Measurements from ENCODE around the gene GBA2.
A peak's percentile ranks its signal among the peaks of the same experiment; 100 is the strongest.

DNA sequence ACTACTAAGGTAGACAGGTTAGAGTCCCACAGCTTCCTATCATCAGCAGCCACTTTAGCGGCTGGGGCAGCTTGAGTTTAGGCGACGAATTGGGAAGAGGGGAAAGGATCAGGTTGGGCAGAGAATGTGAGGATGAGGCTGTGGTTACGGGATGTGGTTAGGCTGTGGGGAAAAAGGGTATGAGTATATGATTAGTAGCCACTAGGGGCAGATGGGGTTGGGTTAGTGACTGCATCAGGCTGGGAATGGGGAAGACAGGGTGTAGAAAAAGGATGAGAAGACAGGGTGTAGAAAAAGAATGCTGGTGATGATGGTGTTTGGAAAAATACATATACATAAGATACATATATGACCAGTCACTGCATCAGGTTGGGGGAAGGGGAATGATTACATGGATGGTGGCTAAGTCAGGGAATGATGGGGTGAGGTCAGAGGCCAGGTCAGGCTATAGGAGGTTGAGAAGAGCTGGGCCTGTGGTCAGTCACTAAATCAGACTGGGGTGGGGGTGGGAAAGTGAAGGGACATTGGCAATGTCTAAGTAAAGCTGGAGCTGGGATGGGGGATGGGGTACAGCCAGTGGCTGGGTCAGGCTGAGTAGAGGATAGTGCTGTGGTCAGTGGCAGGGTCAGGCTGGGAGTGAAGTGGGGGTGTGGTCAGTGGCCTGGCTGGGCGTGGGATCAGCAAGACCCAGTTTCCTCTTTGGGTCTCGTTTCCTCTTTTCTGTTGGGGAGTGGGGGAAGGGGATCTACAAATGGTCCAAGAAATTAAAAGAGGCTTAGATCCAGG lies 19.1 kb downstream of the GBA2 start:
- TF ChIP-seq, protein P1, sequence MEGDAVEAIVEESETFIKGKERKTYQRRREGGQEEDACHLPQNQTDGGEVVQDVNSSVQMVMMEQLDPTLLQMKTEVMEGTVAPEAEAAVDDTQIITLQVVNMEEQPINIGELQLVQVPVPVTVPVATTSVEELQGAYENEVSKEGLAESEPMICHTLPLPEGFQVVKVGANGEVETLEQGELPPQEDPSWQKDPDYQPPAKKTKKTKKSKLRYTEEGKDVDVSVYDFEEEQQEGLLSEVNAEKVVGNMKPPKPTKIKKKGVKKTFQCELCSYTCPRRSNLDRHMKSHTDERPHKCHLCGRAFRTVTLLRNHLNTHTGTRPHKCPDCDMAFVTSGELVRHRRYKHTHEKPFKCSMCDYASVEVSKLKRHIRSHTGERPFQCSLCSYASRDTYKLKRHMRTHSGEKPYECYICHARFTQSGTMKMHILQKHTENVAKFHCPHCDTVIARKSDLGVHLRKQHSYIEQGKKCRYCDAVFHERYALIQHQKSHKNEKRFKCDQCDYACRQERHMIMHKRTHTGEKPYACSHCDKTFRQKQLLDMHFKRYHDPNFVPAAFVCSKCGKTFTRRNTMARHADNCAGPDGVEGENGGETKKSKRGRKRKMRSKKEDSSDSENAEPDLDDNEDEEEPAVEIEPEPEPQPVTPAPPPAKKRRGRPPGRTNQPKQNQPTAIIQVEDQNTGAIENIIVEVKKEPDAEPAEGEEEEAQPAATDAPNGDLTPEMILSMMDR (IDR thresholded peaks at IDR 0.05): peak; percentile 17 to 47 (median 27)
- TF ChIP-seq POLR2A (IDR thresholded peaks at IDR 0.05): no peak
